HepG2 (cell line): ENCODE results near the gene FGF7.

Experiments used
- CBX5 ChIP-seq: sonication (generic); formaldehyde crosslinking; IDR thresholded peaks from 2 replicates; pipeline ENCODE4 v1.4.0; 2020; ENCODE audit warnings: missing genetic modification reagents, borderline replicate concordance
- EZH2 ChIP-seq: conservative IDR thresholded peaks from 2 replicates; pipeline ENCODE4 v1.6.1; 2012; ENCODE audit warnings: mild to moderate bottlenecking, low read depth, low read length, moderate library complexity
- HNRNPLL ChIP-seq: fragments of 200-400 bp; formaldehyde crosslinking; IDR thresholded peaks from 2 replicates; pipeline ENCODE4 v1.6.1; 2017; ENCODE audit warnings: mild to moderate bottlenecking, low read depth, low read length; ENCODE audit not compliant: poor library complexity, severe bottlenecking
- KAT7 ChIP-seq: IDR thresholded peaks from 2 replicates; pipeline ENCODE4 v1.6.1; 2018; ENCODE audit warnings: borderline replicate concordance, missing compliant biosample characterization
- NR2C2 ChIP-seq: sonication (generic); formaldehyde crosslinking; IDR thresholded peaks from 2 replicates; pipeline ENCODE4 v1.4.0; 2020; ENCODE audit warnings: missing genetic modification reagents, mild to moderate bottlenecking, moderate library complexity, borderline replicate concordance
- TAF15 ChIP-seq: fragments of 200-400 bp; formaldehyde crosslinking; IDR thresholded peaks from one replicate; pipeline ENCODE4 v1.6.1; 2018; ENCODE audit warnings: mild to moderate bottlenecking, low read depth, low read length; ENCODE audit not compliant: poor library complexity, severe bottlenecking
- ZBTB21 ChIP-seq: sonication (generic); formaldehyde crosslinking; IDR thresholded peaks from 2 replicates; pipeline ENCODE4 v1.4.0; 2020; ENCODE audit warnings: missing genetic modification reagents
- TF ChIP-seq, protein P1 (sequence below), 2 experiments: IDR thresholded peaks; 2 replicates each; pipeline ENCODE4 v1.6.1; 2011 to 2012; ENCODE audit warnings: low read length in 2 of 2, borderline replicate concordance in 1 of 2, low read depth in 1 of 2, mild to moderate bottlenecking in 1 of 2, moderate library complexity in 1 of 2
- TF ChIP-seq, protein P2 (sequence below): fragments of 450-650 bp; IDR thresholded peaks from 2 replicates; pipeline ENCODE4 v1.6.1; 2017
- TF ChIP-seq, protein P3 (sequence below): sonication (generic); formaldehyde crosslinking; IDR thresholded peaks from 2 replicates; pipeline ENCODE4 v1.5.1; 2020; ENCODE audit warnings: mild to moderate bottlenecking, missing genetic modification reagents

DNA sequence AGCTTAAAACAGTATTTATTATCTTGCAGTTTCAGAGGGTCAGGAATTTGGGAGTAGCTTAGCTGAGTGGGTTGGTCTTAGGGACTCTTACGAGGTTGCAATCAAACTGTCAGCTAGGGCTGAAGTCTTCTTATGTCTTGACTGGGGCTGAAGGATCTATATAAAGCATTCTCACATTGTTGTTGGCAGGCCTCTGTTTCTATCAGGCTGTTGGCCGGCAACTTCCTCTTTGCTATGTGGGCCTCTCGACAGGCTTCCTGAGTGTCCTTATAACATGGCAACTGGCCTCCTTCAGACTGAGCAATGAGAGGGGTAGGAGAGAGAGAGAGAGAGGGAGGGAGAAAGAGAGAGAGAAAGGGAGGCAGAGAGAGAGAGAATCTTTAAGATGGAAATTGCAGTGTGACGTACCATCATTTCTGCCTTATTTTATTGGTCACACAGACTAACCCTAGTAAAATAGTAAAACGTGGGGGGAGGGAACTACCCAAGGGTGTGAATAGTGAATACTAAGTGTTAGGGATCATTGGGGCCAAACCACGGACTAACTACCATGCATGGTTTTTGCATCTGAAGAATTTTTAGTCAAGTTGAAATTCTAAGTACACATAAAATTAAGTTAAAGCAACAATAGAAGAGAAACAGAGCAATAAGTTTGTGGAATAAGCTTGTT, 16.1 kb downstream of the FGF7 start:
- TF ChIP-seq HNRNPLL, result no peak
- TF ChIP-seq CBX5, result no peak
- TF ChIP-seq KAT7 (CRISPR knock-in tag), result no peak
- TF ChIP-seq ZBTB21 (CRISPR knock-in tag), result no peak
- TF ChIP-seq, protein P1, sequence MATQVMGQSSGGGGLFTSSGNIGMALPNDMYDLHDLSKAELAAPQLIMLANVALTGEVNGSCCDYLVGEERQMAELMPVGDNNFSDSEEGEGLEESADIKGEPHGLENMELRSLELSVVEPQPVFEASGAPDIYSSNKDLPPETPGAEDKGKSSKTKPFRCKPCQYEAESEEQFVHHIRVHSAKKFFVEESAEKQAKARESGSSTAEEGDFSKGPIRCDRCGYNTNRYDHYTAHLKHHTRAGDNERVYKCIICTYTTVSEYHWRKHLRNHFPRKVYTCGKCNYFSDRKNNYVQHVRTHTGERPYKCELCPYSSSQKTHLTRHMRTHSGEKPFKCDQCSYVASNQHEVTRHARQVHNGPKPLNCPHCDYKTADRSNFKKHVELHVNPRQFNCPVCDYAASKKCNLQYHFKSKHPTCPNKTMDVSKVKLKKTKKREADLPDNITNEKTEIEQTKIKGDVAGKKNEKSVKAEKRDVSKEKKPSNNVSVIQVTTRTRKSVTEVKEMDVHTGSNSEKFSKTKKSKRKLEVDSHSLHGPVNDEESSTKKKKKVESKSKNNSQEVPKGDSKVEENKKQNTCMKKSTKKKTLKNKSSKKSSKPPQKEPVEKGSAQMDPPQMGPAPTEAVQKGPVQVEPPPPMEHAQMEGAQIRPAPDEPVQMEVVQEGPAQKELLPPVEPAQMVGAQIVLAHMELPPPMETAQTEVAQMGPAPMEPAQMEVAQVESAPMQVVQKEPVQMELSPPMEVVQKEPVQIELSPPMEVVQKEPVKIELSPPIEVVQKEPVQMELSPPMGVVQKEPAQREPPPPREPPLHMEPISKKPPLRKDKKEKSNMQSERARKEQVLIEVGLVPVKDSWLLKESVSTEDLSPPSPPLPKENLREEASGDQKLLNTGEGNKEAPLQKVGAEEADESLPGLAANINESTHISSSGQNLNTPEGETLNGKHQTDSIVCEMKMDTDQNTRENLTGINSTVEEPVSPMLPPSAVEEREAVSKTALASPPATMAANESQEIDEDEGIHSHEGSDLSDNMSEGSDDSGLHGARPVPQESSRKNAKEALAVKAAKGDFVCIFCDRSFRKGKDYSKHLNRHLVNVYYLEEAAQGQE (IDR thresholded peaks at IDR 0.05; ENCODE audit: borderline replicate concordance in 1 of 2, low read depth in 1 of 2, low read length in 2 of 2), result no peak
- TF ChIP-seq TAF15, result no peak
- no peak for TF ChIP-seq NR2C2
- TF ChIP-seq, protein P2, sequence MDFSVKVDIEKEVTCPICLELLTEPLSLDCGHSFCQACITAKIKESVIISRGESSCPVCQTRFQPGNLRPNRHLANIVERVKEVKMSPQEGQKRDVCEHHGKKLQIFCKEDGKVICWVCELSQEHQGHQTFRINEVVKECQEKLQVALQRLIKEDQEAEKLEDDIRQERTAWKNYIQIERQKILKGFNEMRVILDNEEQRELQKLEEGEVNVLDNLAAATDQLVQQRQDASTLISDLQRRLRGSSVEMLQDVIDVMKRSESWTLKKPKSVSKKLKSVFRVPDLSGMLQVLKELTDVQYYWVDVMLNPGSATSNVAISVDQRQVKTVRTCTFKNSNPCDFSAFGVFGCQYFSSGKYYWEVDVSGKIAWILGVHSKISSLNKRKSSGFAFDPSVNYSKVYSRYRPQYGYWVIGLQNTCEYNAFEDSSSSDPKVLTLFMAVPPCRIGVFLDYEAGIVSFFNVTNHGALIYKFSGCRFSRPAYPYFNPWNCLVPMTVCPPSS, result no peak
- TF ChIP-seq, protein P3, sequence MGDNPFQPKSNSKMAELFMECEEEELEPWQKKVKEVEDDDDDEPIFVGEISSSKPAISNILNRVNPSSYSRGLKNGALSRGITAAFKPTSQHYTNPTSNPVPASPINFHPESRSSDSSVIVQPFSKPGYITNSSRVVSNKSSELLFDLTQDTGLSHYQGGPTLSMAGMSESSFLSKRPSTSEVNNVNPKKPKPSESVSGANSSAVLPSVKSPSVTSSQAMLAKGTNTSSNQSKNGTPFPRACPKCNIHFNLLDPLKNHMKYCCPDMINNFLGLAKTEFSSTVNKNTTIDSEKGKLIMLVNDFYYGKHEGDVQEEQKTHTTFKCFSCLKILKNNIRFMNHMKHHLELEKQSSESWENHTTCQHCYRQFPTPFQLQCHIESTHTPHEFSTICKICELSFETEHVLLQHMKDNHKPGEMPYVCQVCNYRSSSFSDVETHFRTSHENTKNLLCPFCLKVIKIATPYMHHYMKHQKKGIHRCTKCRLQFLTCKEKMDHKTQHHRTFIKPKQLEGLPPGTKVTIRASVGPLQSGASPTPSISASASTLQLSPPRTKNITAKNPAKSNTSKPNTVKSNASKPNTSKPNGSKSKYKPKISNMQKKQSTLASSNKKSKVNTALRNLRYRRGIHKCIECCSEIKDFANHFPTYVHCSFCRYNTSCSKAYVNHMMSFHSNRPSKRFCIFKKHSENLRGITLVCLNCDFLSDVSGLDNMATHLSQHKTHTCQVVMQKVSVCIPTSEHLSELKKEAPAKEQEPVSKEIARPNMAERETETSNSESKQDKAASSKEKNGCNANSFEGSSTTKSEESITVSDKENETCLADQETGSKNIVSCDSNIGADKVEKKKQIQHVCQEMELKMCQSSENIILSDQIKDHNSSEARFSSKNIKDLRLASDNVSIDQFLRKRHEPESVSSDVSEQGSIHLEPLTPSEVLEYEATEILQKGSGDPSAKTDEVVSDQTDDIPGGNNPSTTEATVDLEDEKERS (CRISPR knock-in tag), result no peak
- TF ChIP-seq EZH2, result no peak
